PFSK-1 (cell line): ENCODE measurements around the gene ETS2.

Experiments
- POLR2AphosphoS5 ChIP-seq: IDR thresholded peaks from 2 replicates; pipeline ENCODE4 v1.6.1; 2012; ENCODE audit warnings: low read depth, mild to moderate bottlenecking, control low read depth, low read length, moderate library complexity
- TAF1 ChIP-seq: IDR thresholded peaks from 2 replicates; pipeline ENCODE4 v1.6.1; 2012; ENCODE audit warnings: low read length, control low read depth, borderline replicate concordance; ENCODE audit not compliant: insufficient read depth
- TF ChIP-seq, protein P1 (sequence below), 2 experiments: IDR thresholded peaks; 2 replicates each; pipeline versions ENCODE4 v1.6.1 to v1.8.0; 2011 to 2012; ENCODE audit warnings: low read depth in 2 of 2, low read length in 2 of 2, control low read depth in 1 of 2, inconsistent platforms in 1 of 2, mild to moderate bottlenecking in 1 of 2, moderate library complexity in 1 of 2; ENCODE audit not compliant: insufficient read depth in 1 of 2

DNA sequence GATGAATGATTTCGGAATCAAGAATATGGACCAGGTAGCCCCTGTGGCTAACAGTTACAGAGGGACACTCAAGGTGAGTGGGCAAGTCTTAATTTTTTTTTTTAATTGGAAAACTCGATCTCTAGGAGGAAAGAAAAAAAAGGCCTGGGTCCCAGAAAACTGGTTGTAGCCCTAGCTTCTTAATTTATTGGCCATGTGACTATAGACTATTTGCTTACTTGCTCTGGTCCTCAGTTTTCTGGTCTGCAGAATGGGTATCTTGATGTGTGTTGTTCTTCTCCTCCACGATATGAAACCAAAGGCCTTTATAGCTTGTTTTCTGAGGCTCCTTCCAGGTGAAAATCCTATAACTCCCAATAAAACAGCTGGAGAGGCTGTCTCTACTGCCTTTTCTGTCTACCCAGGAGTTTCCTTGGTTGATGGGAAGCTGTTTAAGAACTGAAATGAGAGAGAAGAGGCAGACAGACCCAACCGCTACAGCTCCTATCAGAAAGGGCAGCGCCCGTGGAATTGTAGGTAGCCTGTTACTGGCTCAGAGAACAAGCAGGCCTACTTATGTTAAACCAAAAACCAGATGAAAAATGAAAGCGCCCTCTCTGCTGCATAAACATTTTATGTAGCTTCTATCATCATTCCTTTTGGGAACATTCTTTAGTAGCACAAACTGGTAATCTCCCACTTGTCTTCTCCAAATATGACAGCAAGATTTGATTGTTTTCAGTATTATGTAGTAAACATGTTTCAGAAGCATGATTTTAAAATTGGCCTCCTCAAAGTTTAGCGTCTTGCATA is 4.5 kb downstream of the ETS2 start:
- TF ChIP-seq, protein P1, sequence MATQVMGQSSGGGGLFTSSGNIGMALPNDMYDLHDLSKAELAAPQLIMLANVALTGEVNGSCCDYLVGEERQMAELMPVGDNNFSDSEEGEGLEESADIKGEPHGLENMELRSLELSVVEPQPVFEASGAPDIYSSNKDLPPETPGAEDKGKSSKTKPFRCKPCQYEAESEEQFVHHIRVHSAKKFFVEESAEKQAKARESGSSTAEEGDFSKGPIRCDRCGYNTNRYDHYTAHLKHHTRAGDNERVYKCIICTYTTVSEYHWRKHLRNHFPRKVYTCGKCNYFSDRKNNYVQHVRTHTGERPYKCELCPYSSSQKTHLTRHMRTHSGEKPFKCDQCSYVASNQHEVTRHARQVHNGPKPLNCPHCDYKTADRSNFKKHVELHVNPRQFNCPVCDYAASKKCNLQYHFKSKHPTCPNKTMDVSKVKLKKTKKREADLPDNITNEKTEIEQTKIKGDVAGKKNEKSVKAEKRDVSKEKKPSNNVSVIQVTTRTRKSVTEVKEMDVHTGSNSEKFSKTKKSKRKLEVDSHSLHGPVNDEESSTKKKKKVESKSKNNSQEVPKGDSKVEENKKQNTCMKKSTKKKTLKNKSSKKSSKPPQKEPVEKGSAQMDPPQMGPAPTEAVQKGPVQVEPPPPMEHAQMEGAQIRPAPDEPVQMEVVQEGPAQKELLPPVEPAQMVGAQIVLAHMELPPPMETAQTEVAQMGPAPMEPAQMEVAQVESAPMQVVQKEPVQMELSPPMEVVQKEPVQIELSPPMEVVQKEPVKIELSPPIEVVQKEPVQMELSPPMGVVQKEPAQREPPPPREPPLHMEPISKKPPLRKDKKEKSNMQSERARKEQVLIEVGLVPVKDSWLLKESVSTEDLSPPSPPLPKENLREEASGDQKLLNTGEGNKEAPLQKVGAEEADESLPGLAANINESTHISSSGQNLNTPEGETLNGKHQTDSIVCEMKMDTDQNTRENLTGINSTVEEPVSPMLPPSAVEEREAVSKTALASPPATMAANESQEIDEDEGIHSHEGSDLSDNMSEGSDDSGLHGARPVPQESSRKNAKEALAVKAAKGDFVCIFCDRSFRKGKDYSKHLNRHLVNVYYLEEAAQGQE (IDR thresholded peaks at IDR 0.05; ENCODE audit: insufficient read depth in 1 of 2, low read depth in 2 of 2, low read length in 2 of 2), result no peak
- TF ChIP-seq TAF1, result no peak
- no peak for TF ChIP-seq POLR2AphosphoS5
